ENCODE data around the gene PYM1. TPM values are rescaled to one million over a fixed set of nuclear protein-coding genes. Genes with fewer than 3 reads are reported as not detected.

PYM1 gene
- total RNA-seq, 1 experiment from 2014 or later, result 58.9 TPM

GRCh38 chr12:55970775-55971174 lies 43.1 kb upstream of the PYM1 start:
- Histone ChIP-seq H3K4me2 (ENCODE audit: insufficient read depth, insufficient read length, low read length) (no peak overlapping the region), H4K91ac (ENCODE audit: insufficient read length, low read depth, low read length) (no peak overlapping the region), H3K79me2 (ENCODE audit: insufficient read depth, low read length) (peaks cover 6% of the 10 kb centered on the region; the same call in 1 of the 2 replicates), H2BK5ac (ENCODE audit: insufficient read length, low read length) (no peak overlapping the region), H4K8ac (replicated peaks; ENCODE audit: insufficient read length, low read depth, low read length) (no peak overlapping the region), H2BK15ac (ENCODE audit: low read depth, low read length) (no peak overlapping the region), H4K5ac (ENCODE audit: insufficient read length, low read depth, low read length) (no peak overlapping the region), H2BK12ac (ENCODE audit: insufficient read length, low read depth, low read length) (no peak overlapping the region), H3K9me3 (ENCODE audit: control insufficient read depth, low read depth, low read length) (no peaks in the 10 kb centered on the region), H3K27me3 (ENCODE audit: insufficient read depth, low read length) (no peaks in the 10 kb centered on the region), H4K20me1 (ENCODE audit: control insufficient read depth, insufficient read depth, insufficient read length) (no peaks in the 10 kb centered on the region), H2AFZ (ENCODE audit: low read length) (no peak overlapping the region), H3K4me1 (ENCODE audit: insufficient read depth, low read length) (peaks cover 3% of the 10 kb centered on the region; the same call in 1 of the 2 replicates), H3K79me1 (ENCODE audit: insufficient read depth, low read depth, low read length, poor library complexity, severe bottlenecking) (no peaks in the 10 kb centered on the region), H3K56ac (ENCODE audit: insufficient read length, low read depth, low read length) (no peak overlapping the region), H2BK20ac (ENCODE audit: low read depth, low read length, poor library complexity, severe bottlenecking) (no peak overlapping the region), H2BK120ac (ENCODE audit: low read depth, low read length, poor library complexity, severe bottlenecking) (no peak overlapping the region), H3K14ac (ENCODE audit: insufficient read depth, low read length) (no peak overlapping the region), H3K27ac (ENCODE audit: insufficient read length, low read depth, low read length) (no peak overlapping the region), H3K23ac (ENCODE audit: insufficient read length, low read depth, low read length) (no peak overlapping the region), H3K23me2 (ENCODE audit: insufficient read length, low read depth, low read length, poor library complexity, severe bottlenecking) (peaks cover 21% of the 10 kb centered on the region), H3K4ac (ENCODE audit: low read depth, low read length) (no peak overlapping the region), H3T11ph (ENCODE audit: low read length) (no peak overlapping the region), H2AK5ac (ENCODE audit: insufficient read length, low read length) (no peak overlapping the region), H3K18ac (ENCODE audit: insufficient read length, low read depth, low read length) (no peak overlapping the region), H3K9ac (ENCODE audit: extremely low read depth, insufficient read length, low read length) (no peak overlapping the region)
- Mint-ChIP-seq H3K4me1 (peaks cover 17 to 21% of the 10 kb centered on the region in 2 experiments), H3K36me3 (ENCODE audit: insufficient read depth in 1 of 3, low read depth in 3 of 3) (peaks cover 16 to 44% (median 38%) of the 10 kb centered on the region in 3 experiments; a peak in 6 of 7 replicates), H3K4me3 (no peak overlapping the region), H3K9me3 (no peaks in the 10 kb centered on the region), H3K27ac (no peak overlapping the region), H3K27me3 (ENCODE audit: low read depth) (no peaks in the 10 kb centered on the region)
- TF ChIP-seq, protein P1, sequence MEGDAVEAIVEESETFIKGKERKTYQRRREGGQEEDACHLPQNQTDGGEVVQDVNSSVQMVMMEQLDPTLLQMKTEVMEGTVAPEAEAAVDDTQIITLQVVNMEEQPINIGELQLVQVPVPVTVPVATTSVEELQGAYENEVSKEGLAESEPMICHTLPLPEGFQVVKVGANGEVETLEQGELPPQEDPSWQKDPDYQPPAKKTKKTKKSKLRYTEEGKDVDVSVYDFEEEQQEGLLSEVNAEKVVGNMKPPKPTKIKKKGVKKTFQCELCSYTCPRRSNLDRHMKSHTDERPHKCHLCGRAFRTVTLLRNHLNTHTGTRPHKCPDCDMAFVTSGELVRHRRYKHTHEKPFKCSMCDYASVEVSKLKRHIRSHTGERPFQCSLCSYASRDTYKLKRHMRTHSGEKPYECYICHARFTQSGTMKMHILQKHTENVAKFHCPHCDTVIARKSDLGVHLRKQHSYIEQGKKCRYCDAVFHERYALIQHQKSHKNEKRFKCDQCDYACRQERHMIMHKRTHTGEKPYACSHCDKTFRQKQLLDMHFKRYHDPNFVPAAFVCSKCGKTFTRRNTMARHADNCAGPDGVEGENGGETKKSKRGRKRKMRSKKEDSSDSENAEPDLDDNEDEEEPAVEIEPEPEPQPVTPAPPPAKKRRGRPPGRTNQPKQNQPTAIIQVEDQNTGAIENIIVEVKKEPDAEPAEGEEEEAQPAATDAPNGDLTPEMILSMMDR (conservative IDR thresholded peaks at IDR 0.05), result no peak
- WGBS (ENCODE audit: extremely low coverage, insufficient read length, low lambda C conversion rate), result no CpG with 5 or more reads among the region's 7 CpGs
- DNase-seq, result no peak
